NCI-H146 treated with DMSO at 0.1 percent for 48 hours (cell line): Measurements from ENCODE around the gene FUBP1.
A peak's percentile ranks its signal among the peaks of the same experiment; 100 is the strongest.
"Not testable (repeated sequence)": the region's sequence is repeated elsewhere in the genome, so short reads cannot be mapped to it uniquely, and the experiment has no call there.

Experiments used
- DNase-seq: peaks from one replicate; lab custom pipeline; 2025; ENCODE audit not compliant: unreplicated experiment; lab: John Stamatoyannopoulos, UW

FUBP1 gene

DNA sequence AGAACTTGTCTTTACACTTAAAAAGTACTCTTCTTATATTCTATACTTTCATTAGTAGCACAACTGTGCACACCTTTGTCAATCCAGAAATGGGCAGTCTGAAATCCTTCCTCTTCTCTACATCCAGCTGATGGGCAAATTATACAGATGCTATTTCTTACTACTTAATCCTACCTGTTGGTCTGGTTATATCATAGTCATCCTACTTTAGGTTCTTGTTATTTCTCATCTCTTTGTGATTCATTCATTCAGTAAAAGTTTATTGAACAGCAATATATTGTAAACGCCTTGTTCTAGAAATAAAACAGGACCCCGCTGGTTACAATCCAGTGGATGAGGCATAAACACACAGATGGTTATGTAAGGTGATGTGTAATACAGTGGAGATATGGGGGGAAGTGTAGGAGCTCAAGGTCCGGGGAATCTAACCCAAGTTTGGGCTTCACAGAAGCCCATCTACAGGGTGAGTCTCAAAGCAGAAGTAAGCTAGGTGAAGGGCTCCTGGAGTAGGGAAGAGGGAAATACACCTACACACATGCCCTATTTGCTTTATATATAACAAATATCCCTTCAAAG, 11.8 kb upstream of the FUBP1 start:
- no peak for DNase-seq

DNA sequence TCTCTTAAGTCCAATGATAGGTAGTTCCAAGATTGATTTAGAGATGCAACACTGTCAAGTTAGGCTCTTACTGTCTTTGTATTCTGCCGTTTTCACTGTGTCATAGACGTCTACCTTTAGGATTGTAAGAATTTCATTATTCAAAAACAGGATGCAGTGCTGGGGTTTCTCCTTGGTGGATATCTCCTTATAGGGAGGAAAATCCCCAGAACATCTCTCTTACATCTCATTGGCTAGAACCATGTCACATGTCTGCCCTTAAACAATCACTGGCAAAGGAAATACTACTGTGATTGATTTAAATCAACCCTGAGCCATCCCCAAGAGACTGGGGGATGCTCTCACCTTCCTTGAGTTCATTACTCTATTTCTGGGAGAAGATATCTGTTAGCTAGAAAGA, 10.9 kb upstream of the FUBP1 start:
- DNase-seq, result no peak

- DNase-seq, result no peak
These were observed 9.0 kb upstream of the FUBP1 start for GRCh38 chr1:77987919-77988318.

DNA sequence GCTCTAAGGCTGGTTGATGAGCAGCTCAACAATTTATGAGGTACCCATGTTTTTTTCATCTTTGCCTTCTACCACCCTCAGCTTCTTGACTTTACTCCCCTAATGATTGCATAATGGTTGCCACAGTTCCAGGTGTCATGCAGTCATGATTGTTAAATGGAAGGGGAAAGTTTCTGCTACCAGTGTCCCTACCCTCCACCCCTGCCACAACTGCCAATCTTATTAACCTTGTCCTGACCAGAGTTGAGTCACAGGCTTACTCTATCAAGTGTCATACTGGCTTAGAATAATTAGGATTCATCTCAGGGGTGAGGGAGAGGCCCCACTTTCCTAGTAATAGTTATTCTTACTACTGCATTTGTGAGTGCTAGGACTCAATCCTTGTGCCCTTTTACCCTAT, 7.9 kb upstream of the FUBP1 start:
- no peak for DNase-seq

DNA sequence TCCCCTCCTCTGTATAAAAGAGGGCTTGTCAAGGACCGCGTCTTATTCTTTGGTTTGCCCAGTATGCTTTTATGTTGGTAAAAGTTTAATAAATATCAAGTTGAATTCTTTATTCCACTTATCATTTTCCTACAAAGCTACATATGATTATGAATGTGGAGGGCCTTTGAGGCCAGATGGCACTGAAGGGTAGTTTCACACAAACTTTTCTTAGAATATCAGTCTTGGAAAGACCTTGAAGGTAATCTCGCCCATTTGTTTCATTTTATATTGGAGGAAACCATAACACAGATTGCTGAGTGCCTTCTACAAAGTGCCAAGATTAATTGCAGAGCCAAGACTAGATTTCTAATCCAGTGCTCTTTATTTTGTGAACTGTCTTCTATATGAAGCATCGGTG, 5.8 kb upstream of the FUBP1 start:
- DNase-seq, result no peak

GRCh38 chr1:77983997-77984355, 5.1 kb upstream of the FUBP1 start:
- DNase-seq, result no peak

DNA sequence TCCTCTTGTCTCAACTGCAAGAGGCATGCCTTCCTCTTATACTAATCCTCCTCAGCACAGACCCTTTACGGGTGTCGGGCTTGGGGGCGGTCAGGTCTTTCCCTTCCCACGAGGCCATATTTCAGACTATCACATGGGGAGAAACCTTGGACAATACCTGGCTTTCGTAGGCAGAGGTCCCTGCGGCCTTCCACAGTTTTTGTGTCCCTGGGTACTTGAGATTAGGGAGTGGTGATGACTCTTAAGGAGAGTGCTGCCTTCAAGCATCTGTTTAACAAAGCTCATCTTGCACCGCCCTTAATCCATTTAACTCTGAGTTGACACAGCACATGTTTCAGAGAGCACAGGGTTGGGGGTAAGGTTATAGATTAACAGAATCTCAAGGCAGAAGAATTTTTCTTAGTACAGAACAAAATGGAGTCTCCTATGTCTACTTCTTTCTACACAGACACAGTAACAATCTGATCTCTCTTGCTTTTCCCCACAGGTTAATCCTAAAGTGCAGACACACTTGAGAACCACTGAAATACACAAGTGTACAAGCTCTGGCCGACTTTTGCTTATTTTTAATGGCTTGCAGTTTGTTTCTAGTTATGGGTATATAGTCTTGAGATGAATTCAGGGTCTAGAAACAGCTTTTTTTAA, 4.6 kb upstream of the FUBP1 start:
- not testable (repeated sequence) for DNase-seq

DNA sequence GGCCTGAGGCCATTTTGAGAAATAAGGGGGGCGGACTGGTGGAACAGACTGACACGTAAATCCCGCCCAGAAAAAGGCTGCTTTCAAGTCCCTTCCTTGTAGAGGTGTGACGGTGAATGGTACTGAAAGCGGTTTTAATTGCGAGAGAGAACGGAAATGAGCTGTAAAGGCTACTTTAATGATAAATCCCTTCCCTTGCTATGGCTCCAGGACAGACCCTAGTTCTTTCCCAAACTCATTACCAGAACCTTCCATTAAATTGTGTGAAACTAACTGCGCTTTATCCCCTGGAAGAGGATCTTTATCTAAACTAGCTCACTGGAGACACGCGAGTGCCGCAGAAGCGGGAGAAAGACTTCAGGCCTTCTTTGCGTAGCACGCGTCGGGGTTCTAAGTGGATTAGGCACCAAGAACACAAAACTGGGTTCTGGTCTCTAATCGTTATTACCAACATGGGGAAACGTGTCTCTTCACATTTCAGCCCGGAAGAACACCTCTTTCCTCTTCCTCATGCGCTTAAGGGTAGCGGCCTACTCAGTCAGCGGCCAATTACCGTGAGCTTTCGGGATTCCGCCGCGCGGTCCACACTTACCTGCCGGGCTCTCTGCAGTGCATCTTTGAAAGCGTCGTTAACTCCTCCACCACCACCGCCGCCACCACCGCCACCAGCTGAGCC, 441 bp downstream of the FUBP1 start:
- peak; percentile 91 for DNase-seq

DNA sequence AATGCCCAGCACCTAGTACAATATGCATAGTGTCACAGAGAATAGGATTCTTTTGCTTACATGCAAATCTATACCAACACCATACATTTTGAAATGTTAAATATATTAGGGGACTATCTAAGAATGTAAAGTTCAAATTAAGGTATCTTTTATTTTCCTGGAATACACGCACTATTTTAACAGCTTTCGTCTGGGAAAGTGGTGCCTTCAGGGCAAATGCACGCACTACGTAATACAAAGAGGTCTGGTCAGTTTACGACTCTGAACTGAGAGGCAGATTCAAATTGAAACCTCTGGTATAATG, 931 bp downstream of the FUBP1 start:
- DNase-seq, result no peak

- DNase-seq, result no peak
These were observed 2.3 kb downstream of the FUBP1 start for GRCh38 chr1:77976433-77977076.

- DNase-seq, result no peak
These were observed 3.0 kb downstream of the FUBP1 start for GRCh38 chr1:77975907-77976306.

DNA sequence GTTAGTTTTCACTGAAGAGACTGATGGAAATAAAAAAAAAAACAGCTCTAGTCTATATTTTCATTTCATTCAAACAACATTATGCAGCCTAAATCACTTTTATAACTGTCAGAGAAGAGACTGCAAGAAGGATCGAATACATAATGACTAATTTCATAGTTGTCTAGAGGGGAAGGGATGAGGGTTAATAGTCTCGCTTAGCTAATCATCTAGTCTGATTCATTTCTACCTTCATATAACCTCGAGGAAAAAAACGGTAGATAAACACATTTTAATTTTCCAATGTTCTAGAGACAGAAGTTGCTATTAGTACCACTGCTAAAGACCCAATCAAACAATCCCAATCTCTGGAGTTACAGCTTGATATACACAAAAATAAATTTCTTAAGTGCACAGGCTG, 3.5 kb downstream of the FUBP1 start:
- DNase-seq, result no peak

DNA sequence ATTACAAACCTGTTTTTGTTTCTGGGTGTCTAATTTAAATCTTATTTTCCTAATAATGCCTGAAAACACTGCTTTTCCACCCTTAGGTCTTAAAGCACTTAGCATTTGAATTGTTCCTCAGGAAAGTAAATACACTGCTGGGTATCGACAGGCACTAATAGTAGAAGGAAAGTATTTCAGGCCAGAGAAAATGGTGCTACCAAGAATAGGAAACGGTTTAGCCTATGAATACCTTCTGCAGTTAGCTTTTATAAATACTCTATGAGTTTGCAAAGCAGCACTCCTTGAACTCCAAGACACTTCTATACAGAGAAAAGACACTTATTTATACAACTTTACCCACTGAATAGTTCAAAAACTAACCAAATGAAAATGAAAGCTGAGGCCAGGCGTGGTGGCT, 6.8 kb downstream of the FUBP1 start:
- DNase-seq, result no peak

DNA sequence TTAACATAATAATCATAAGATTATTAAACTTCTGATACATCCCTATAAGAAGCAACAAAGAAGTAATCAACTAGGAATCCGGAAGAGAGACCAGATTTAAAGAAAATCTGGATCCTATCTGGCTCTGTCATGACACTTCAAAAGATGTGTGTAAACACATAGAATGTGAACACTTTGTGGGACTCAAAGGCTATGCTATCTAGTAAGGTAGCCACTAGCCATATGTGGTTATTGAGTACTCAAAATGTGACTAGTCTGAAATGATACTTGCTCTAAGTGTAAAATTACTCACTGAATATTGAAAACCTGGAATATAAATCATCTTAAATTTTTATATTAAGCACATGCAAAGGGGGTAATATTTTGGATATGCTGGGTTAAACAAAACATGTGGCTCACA, 8.7 kb downstream of the FUBP1 start:
- no peak for DNase-seq

GRCh38 chr1:77966291-77966690, 12.6 kb downstream of the FUBP1 start:
- DNase-seq, result no peak

DNA sequence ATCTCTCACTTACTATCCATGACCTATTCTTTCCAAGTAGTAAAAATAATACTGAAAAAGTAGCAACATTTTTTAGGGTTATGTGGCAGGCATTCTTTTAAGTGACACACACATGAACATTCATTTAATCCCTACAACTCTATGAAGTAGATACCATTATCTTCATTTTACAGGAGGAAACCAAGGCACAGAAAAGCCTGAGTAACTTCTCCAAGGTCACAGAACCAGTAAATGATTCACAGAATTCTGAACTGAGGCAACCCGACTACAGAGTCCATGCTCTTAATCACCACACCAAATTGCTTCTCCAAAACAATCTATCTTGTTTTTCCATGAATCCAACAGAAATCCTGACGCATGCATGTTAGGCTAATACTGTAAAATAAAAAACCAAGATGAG, 17.5 kb downstream of the FUBP1 start:
- no peak for DNase-seq

DNA sequence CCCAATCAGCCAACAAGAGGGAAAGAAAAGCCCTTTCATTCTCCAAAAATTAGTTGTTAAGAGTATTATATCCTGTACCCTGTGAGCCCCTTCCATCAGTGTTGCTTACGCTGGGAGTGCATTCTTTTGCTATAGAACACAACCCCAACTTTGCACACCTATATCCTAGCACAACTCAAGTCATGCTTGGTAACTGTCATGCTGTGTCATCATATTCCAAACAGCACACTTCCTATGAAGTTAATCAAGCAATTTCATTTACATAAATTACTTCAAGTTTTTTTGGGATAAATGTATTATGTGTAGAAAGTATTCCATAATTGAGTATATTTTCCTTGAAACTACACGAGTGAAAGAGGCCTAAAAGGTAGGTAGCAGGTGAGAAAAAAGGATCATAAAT, 20.0 kb downstream of the FUBP1 start:
- DNase-seq, result no peak

DNA sequence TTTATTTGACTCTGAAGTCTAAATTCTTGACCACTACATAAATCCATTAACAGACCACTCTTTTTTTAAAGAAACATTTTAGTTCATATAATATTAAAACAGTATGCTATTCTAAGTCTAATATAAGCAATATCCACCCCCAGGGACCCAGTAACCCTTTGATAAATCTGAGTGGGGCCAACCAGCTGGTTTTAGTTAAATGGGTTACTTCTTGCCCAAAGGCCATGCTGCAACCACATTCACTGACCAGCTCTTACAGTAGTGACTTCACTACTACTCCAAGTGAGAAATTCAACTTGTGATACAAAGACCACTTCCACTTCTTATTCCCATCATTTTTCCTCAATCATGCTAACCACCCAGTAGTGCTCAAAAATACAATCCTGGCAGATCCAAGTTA, 20.5 kb downstream of the FUBP1 start:
- DNase-seq, result no peak

- no peak for DNase-seq
These were observed 22.4 kb downstream of the FUBP1 start for GRCh38 chr1:77956464-77956863.

DNA sequence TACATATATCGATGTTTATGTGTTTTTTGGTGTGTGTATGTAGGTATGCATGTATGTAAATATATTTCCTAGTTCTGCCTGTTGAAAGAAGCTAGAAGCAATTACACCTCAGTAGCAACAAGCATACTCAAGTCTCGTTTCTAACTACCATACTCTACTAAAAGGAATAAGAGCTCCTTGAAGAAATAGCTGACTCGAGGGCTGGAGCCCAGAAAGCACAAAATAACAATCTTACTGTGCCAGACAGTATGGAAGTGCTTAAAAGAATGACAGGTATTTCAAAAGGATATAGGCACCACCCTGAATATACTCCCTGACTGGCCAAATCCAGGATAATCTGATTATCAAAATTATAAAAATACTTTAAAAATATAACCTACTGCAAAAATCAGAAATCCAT, 23.2 kb downstream of the FUBP1 start:
- no peak for DNase-seq

DNA sequence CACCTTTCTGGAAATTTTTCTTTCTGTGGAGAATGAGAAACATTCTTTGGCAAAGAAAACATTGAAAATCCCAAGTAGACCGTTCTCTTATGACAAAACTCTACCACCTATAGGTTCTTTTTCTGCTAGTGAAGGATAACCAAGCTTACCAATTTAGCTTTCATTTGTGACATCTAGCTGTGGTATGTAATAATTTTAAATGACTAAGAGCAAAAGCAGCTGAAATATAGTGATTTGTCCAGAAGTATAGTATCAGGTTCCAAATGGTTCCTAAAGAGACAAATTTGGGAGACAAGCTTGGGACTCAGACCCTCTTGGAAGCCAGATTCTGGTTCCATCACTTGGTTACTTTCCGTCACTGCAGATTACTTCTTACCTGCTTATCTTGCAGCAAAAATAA, 24.4 kb downstream of the FUBP1 start:
- DNase-seq, result no peak

DNA sequence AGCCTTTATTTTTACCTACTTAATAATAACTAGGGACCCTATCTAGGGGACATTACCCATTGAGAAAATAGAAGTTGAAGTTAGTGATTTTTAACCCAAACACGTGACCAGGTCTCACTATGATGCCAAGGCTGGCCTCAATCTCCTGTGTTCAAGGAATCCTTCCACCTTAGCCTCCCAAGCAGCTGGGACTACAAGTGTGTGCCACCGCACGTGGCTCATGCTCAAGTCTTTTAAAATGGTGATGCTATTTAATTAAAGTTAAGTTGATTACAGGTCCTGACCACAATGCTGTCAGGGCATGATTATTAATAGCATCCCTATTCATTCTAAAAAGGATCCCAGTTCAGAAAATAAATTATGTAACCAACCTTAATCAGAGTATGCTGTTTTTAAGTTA, 25.0 kb downstream of the FUBP1 start:
- no peak for DNase-seq

DNA sequence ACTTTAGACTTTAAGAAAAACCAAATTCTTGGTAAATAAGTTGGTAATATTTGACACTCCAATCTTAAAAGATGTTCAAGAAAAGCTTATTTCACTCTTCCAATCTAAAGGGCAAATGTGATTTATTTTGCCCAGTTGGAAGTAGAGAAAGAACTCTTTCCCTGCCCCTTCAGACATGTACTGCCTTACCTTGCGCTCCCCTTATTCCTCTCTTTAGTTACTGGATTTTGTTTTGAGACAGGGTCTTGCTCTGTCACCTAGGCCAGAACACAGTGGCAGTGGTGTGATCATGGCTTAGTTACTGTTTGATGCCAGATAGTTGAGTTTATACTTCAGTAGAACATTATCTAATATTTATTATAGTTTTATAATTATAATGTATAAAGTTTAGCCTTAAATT, 27.5 kb downstream of the FUBP1 start:
- no peak for DNase-seq
